ENCODE data around the gene NFIB. TPM values are rescaled to one million over a fixed set of nuclear protein-coding genes. Genes with fewer than 3 reads are reported as not detected.

The NFIB gene
- total RNA-seq (2013; cell fraction: nucleolus; rRNA removed): 0.10 TPM in 1 of 2 replicates, not detected in the other
- total RNA-seq (2014; rRNA removed) (under 0.01 and 0.11 TPM in 2 replicates), total RNA-seq (2014; rRNA removed; fragmentation: Illumina TruSeq; extraction: Trizol) (0.04 TPM in 1 of 2 replicates, not detected in the other), total RNA-seq (2021) (0.16 and 0.18 TPM in 2 replicates), polyA plus RNA-seq (2011; rRNA removed) (0.05 and 0.06 TPM in 2 replicates), polyA plus RNA-seq (2014; fragmentation: Illumina TruSeq; extraction: Trizol) (0.01 TPM in 1 of 2 replicates, not detected in the other), polyA plus RNA-seq (2014; fragmentation: Nextera tagmentation; extraction: Ambion mirVana) (not detected), polyA plus RNA-seq (2014; rRNA removed) (not detected in 2 replicates), polyA plus RNA-seq (2016; fragmentation: Nextera tagmentation; extraction: Ambion mirVana) (under 1 TPM; 0.14 to 0.19 TPM), polyA minus RNA-seq (2011; rRNA and poly(A)+ RNA removed) (0.22 TPM in 1 of 2 replicates, not detected in the other), Bru-seq, nascent RNA (percentile 16 among the genes with signal in this experiment), BruChase-seq, experiment 1, labeled RNA remaining after a 6-hour chase (percentile 23 among the genes with signal in this experiment), BruChase-seq, experiment 2, labeled RNA remaining after a 2-hour chase (percentile 24 among the genes with signal in this experiment)
- polyA plus RNA-seq (2011; ENCODE audit: low read depth): not detected
- 0.01 and 0.15 TPM in 2 replicates for polyA plus RNA-seq (2011; cell fraction: cytosol; rRNA removed)
- 0.10 and 0.27 TPM in 2 replicates for polyA plus RNA-seq (2011; cell fraction: nucleus; rRNA removed)
- 0.03 and 0.06 TPM in 2 replicates for polyA plus RNA-seq (2012)
- 0.27 TPM in 1 of 2 replicates, not detected in the other for polyA minus RNA-seq (2011; cell fraction: cytosol; rRNA and poly(A)+ RNA removed)
- polyA minus RNA-seq (2011; cell fraction: nucleus; rRNA and poly(A)+ RNA removed): 0.36 and 0.48 TPM in 2 replicates
- long read RNA-seq, experiment 1, partial matches to known transcripts: 0 of 1 reads
- long read RNA-seq, experiment 1, other reads (novel, unspliced or antisense): 1 of 1 reads
- long read RNA-seq, experiment 2, partial matches to known transcripts: 1 of 3 reads
- long read RNA-seq, experiment 2, other reads (novel, unspliced or antisense): 2 of 3 reads

DNA sequence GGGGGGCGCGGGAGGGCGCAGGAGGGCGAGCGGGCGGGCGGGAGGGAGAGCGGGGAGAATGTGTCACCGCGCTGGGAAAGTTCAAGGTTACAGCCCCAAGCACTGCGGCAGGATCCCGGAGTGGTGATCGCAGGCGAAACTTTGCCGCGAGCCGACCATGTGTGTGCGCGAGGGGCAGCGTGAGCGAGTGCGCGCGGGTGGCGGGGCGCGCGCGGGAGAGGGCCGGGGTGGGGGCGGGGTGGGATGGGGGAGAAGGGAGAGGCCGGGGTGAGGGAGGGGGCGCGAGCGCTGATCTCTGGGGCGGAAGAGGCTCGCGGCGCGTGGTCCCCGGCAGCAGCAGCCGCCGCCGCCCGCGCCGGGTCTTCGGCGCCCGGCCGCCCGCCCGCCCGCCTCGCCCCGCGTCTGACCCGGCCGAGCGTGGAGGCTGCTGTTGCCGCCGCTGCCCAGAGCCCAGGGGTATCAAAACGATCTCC, at the start of gene NFIB:
TSS of gene NFIB (minus strand) at position 191 of the 473 bp plus-strand sequence. CDS start 630 bp downstream, outside the sequence.
- Histone ChIP-seq H3K9ac (ENCODE audit: control insufficient read depth, insufficient read depth, low read length) (no peak within 1 kb of the TSS), H3K9me3 (replicated peaks; ENCODE audit: control insufficient read depth, insufficient read depth, low read length) (no peaks in the 10 kb centered on the region), H3K36me3 (ENCODE audit: control insufficient read depth in 2 of 2, insufficient read depth in 2 of 2, low read length in 1 of 2) (no peaks in the 10 kb centered on the region), H3K27me3 (replicated peaks in 1 of 2; ENCODE audit: control insufficient read depth in 2 of 2, insufficient read depth in 2 of 2, low read length in 1 of 2) (peaks cover 5 to 17% of the 10 kb centered on the region in 2 experiments), H3K79me2 (ENCODE audit: control insufficient read depth, insufficient read depth, low read length) (no peaks in the 10 kb centered on the region), H3K4me3 (peak within 1 kb of the TSS; percentile 16; the same call in 1 of the 2 replicates), H4K20me1 (ENCODE audit: control insufficient read depth, insufficient read depth) (no peaks in the 10 kb centered on the region), H3K27ac (ENCODE audit: control insufficient read depth, insufficient read depth) (no peak within 1 kb of the TSS), H3K4me1 (ENCODE audit: control insufficient read depth, insufficient read depth, low read length) (peaks cover 5% of the 10 kb centered on the region; the same call in 1 of the 2 replicates), H3K4me2 (ENCODE audit: control insufficient read depth, insufficient read depth) (peak within 1 kb of the TSS; percentile 56; the same call in 1 of the 2 replicates), H2AFZ (ENCODE audit: control insufficient read depth, low read depth, low read length) (no peak within 1 kb of the TSS)
- DNase-seq (ENCODE audit: low read depth, low spot score) (no peak), FAIRE-seq (no peak), ATAC-seq (no peak; the same call in 2 of the 3 replicates)
- no peak for TF ChIP-seq POLR2AphosphoS2 (IDR thresholded peaks at IDR 0.05; ENCODE audit: low read depth, low read length)
- TF ChIP-seq KLF5 (IDR thresholded peaks at IDR 0.05; ENCODE audit: partially characterized antibody): no peak
- no peak for TF ChIP-seq SMAD1 (IDR thresholded peaks at IDR 0.05; ENCODE audit: low read depth, partially characterized antibody)
- no peak for TF ChIP-seq TCF3 (IDR thresholded peaks at IDR 0.05; ENCODE audit: borderline replicate concordance, insufficient read depth, low read depth, low read length)
- 0% methylated on average over 2 of the region's 63 CpGs for WGBS (ENCODE audit: insufficient coverage, insufficient replicate concordance, low lambda C conversion rate, missing lambda C conversion rate)
- ChIA-PET RAD21 (ENCODE audit: unreplicated experiment) (no interaction called here), CTCF (no interaction called here), POLR2A (no interaction called here), SMC1A (ENCODE audit: uncharacterized antibody, unreplicated experiment) (interaction anchor here (0.5 kb wide), 1 partner anchor 980 kb away, joined by 3 read pairs; no protein-coding TSS in a partner anchor)
- intact Hi-C loops (cut with micrococcal nuclease; ENCODE audit: unreplicated experiment): loop anchor here (10.0 kb wide), 1 partner anchor 271 kb away; no protein-coding TSS in a partner anchor
- no TSS peak for BruUV-seq (replicated peaks)
- in situ Hi-C loops (cut with MboI): no loop called here

Measured in GM12878 (cell line).